IMR-90 (cell line): ENCODE measurements around the gene KAZN. TPM values are rescaled to one million over a fixed set of nuclear protein-coding genes. Genes with fewer than 3 reads are reported as not detected.

Experiments
- ATAC-seq: fragments of 200-7000 bp; cut with Tn5 transposase; 2 replicates; pipeline ENCODE4 v1.9.1; 2020; ENCODE audit warnings: low read depth, mild to moderate bottlenecking, moderate library complexity
- BruUV-seq: library from RNA; stranded (reverse); fragments of 400-500 nt; replicated peaks from 2 replicates; lab custom pipeline; 2021; lab: Mats Ljungman, UMichigan
- CTCF ChIA-PET: fragments of 300-600 bp; formaldehyde crosslinking; extraction: SDS; loops from one replicate; lab custom pipeline; 2021; ENCODE audit warnings: antibody characterized with exemption; lab: Yijun Ruan, JAX
- POLR2A ChIA-PET: fragments of 300-600 bp; sonication (Branson Sonifier 250); formaldehyde crosslinking; loops from one replicate; lab custom pipeline; 2022; ENCODE audit warnings: antibody characterized with exemption; ENCODE audit not compliant: unreplicated experiment; lab: Charles Lee
- DNase-seq: peaks from one replicate; pipeline ENCODE4 v3.0.0; 2013
- H2AFZ ChIP-seq: replicated peaks from 2 replicates; pipeline ENCODE3; 2013; ENCODE audit warnings: low read length, mild to moderate bottlenecking; ENCODE audit not compliant: poor library complexity
- H2AK5ac ChIP-seq: 2 replicates; pipeline ENCODE4 v1.6.1; 2013; ENCODE audit warnings: low read depth, low read length, inconsistent platforms
- H2AK9ac ChIP-seq: replicated peaks from 2 replicates; pipeline ENCODE3; 2013; ENCODE audit warnings: mild to moderate bottlenecking, low read depth, low read length, moderate library complexity; ENCODE audit not compliant: poor library complexity
- H2BK120ac ChIP-seq: 2 replicates; pipeline ENCODE4 v1.6.1; 2013; ENCODE audit warnings: low read depth, low read length, inconsistent platforms
- H2BK15ac ChIP-seq: 3 replicates; pipeline ENCODE4 v1.6.1; 2013; ENCODE audit warnings: low read depth, low read length, inconsistent platforms
- H2BK20ac ChIP-seq: 2 replicates; pipeline ENCODE4 v1.6.1; 2013; ENCODE audit warnings: low read depth, mild to moderate bottlenecking, inconsistent platforms, low read length, moderate library complexity
- H2BK5ac ChIP-seq: 2 replicates; pipeline ENCODE4 v1.6.1; 2013; ENCODE audit warnings: mild to moderate bottlenecking, low read depth, low read length, inconsistent platforms; ENCODE audit not compliant: poor library complexity, severe bottlenecking
- H3K14ac ChIP-seq: replicated peaks from 2 replicates; pipeline ENCODE4 v1.6.1; 2013; ENCODE audit warnings: low read depth, low read length, inconsistent platforms
- H3K18ac ChIP-seq: 2 replicates; pipeline ENCODE4 v1.6.1; 2013; ENCODE audit warnings: low read depth, low read length, control low read depth
- H3K23ac ChIP-seq: 2 replicates; pipeline ENCODE4 v1.6.1; 2013; ENCODE audit warnings: low read depth, low read length, inconsistent platforms
- H3K27ac ChIP-seq: 2 replicates; pipeline ENCODE4 v1.5.1; 2013; ENCODE audit warnings: mild to moderate bottlenecking, control low read depth, low read length; ENCODE audit not compliant: insufficient read depth
- H3K27me3 ChIP-seq: 2 replicates; pipeline ENCODE4 v1.6.1; 2013; ENCODE audit warnings: low read length; ENCODE audit not compliant: control insufficient read depth, insufficient read depth
- H3K36me3 ChIP-seq: 2 replicates; pipeline ENCODE4 v1.6.1; 2013; ENCODE audit warnings: low read length, mixed read lengths; ENCODE audit not compliant: control insufficient read depth, insufficient read depth
- H3K4ac ChIP-seq: 2 replicates; pipeline ENCODE4 v1.6.1; 2013; ENCODE audit warnings: low read depth, low read length, inconsistent platforms
- H3K4me1 ChIP-seq: 2 replicates; pipeline ENCODE4 v1.6.1; 2013; ENCODE audit warnings: low read length, mixed read lengths; ENCODE audit not compliant: control insufficient read depth, insufficient read depth
- H3K4me2 ChIP-seq: 2 replicates; pipeline ENCODE4 v1.6.1; 2013; ENCODE audit warnings: low read depth, mild to moderate bottlenecking, control low read depth, low read length, moderate library complexity
- H3K4me3 ChIP-seq: 2 replicates; pipeline ENCODE4 v1.5.1; 2013; ENCODE audit warnings: low read depth, mild to moderate bottlenecking, control low read depth, low read length, moderate library complexity; ENCODE audit not compliant: insufficient read depth
- H3K56ac ChIP-seq: 2 replicates; pipeline ENCODE4 v1.6.1; 2013; ENCODE audit warnings: low read length, inconsistent platforms; ENCODE audit not compliant: insufficient read depth; ENCODE audit errors: extremely low read depth
- H3K79me1 ChIP-seq, 2 experiments: 2 replicates each; pipeline ENCODE4 v1.6.1; 2013; ENCODE audit warnings: low read length in 2 of 2, inconsistent platforms in 1 of 2, low read depth in 1 of 2
- H3K9ac ChIP-seq: 2 replicates; pipeline ENCODE4 v1.6.1; 2013; ENCODE audit warnings: low read depth, low read length, control low read depth
- H3K9me1 ChIP-seq: 2 replicates; pipeline ENCODE4 v1.6.1; 2013; ENCODE audit warnings: low read length, inconsistent platforms; ENCODE audit not compliant: insufficient read depth
- H3K9me3 ChIP-seq: 2 replicates; pipeline ENCODE4 v1.6.1; 2013; ENCODE audit warnings: low read length; ENCODE audit not compliant: control insufficient read depth, insufficient read depth
- H4K20me1 ChIP-seq: 2 replicates; pipeline ENCODE4 v1.6.1; 2013; ENCODE audit warnings: low read length, inconsistent platforms; ENCODE audit not compliant: insufficient read depth
- H4K5ac ChIP-seq: 2 replicates; pipeline ENCODE4 v1.6.1; 2013; ENCODE audit warnings: mild to moderate bottlenecking, low read depth, low read length, control low read depth
- H4K8ac ChIP-seq, 2 experiments: 2 replicates each; pipeline ENCODE4 v1.6.1; 2013; ENCODE audit warnings: low read depth in 2 of 2, low read length in 2 of 2, control low read depth in 1 of 2, inconsistent platforms in 1 of 2
- H4K91ac ChIP-seq: 2 replicates; pipeline ENCODE4 v1.6.1; 2013; ENCODE audit warnings: low read depth, low read length, inconsistent platforms; ENCODE audit not compliant: insufficient read depth
- RAD21 ChIP-seq: IDR thresholded peaks from 2 replicates; pipeline ENCODE4 v1.6.1; 2012; ENCODE audit warnings: low read length, improper control_type of control experiment
- WGBS, 2 experiments: methylation state at CpG; one replicate each; pipeline versions ENCODE4 v1.1.5 to v1.1.7; 2013; ENCODE audit warnings: missing lambda C conversion rate in 2 of 2; ENCODE audit not compliant: insufficient read length in 1 of 2; ENCODE audit errors: extremely low coverage in 2 of 2; 5-methylcytosine and 5-hydroxymethylcytosine counted together
- dilution Hi-C: fragments of 300-500 bp; cut with HindIII; formaldehyde crosslinking; loops from one replicate; pipeline ENCODE4 v1.14.3; 2018; ENCODE audit warnings: low sequenced_read_pairs; ENCODE audit not compliant: unreplicated experiment
- in situ Hi-C: fragments of 300-500 bp; cut with MboI; formaldehyde crosslinking; loops from 3 replicates; pipeline ENCODE4 v1.14.3; 2019; ENCODE audit warnings: low sequenced_read_pairs, inconsistent platforms, mixed read lengths
- intact Hi-C: fragments of 100-400 bp; cut with micrococcal nuclease; formaldehyde crosslinking; loops from 2 replicates; pipeline ENCODE4 v1.10.0; 2022
- polyA plus RNA-seq, 3 experiments: library from polyadenylated mRNA; depleted of rRNA; stranded (reverse); fragments of >200 nt; gene quantifications; 2 replicates each; pipeline ENCODE4 v1.2.3, GENCODE V29; 2012; ENCODE audit warnings: low replicate concordance in 1 of 3
- total RNA-seq: library from RNA; depleted of rRNA; stranded (reverse); fragments of >200 nt; gene quantifications from 2 replicates; pipeline ENCODE4 v1.2.3, GENCODE V29; 2012

KAZN gene
- total and polyA plus RNA-seq, 2 of the 4 experiments (the other 2 are of a cell fraction), result 5.2 to 10.5 TPM

DNA sequence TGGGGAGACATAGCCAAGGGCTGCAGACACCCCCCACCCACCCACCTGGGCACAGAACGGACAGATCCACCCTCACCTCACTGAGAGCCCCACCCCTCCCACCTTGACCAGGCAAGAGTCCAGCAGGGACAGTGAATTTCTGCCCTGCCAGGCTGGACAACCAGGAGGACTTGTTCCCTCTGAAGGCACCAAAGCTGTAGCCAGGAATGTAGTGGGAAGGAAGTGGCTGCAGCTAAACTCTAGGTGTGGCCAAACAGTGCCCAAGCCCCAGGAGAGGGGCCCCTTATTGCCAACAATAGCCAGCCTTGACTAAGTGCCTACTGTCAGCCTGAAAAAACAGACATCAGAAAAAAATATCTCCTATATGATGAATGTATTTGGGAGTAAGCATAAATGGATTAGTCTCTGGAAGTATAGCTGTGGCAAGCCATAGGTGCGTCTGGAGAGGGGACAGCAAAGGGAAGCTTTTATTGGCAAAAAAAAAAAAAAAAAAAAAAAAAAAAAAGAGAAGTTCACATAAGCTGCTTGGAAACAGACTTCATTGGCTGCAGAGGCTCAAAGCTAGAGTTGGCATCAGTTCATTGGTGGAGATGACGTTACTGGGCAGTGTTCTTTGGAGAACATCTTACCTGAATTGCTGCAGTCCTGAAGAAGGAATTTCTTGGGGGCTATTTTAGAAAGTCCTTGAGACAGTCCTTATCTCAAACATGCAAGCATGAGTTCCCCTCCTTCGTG is 490.9 kb downstream of the KAZN start:
- dilution Hi-C loops, result no loop called here
- Histone ChIP-seq H3K9me3 (no peaks in the 10 kb centered on the region), H3K56ac (no peak overlapping the region), H2BK20ac (no peak overlapping the region), H3K27ac (no peak overlapping the region), H3K4me2 (no peak overlapping the region; the same call in 1 of the 2 replicates), H2AK5ac (no peak overlapping the region), H3K23ac (no peak overlapping the region), H3K27me3 (no peaks in the 10 kb centered on the region), H3K4me3 (no peak overlapping the region), H2BK15ac (no peak overlapping the region), H3K4ac (no peak overlapping the region; the same call in 1 of the 2 replicates), H3K79me1 (no peaks in the 10 kb centered on the region), H3K9me1 (peaks cover 3% of the 10 kb centered on the region; the same call in 1 of the 2 replicates), H4K5ac (no peak overlapping the region), H4K8ac (no peak overlapping the region), H2BK5ac (no peak overlapping the region), H3K14ac (no peak overlapping the region), H2AK9ac (no peak overlapping the region), H2AFZ (peak overlapping the region; percentile 71), H3K4me1 (peaks cover 6% of the 10 kb centered on the region; the same call in 1 of the 2 replicates), H3K36me3 (no peaks in the 10 kb centered on the region), H3K18ac (no peak overlapping the region), H2BK120ac (no peak overlapping the region), H4K20me1 (no peaks in the 10 kb centered on the region), H4K91ac (no peak overlapping the region), H3K9ac (no peak overlapping the region)
- CTCF ChIA-PET, result no interaction called here
- in situ Hi-C loops, result no loop called here
- no CpG with 5 or more reads among the region's 4 CpGs for WGBS, 2 experiments
- TF ChIP-seq RAD21, result no peak
- intact Hi-C loops, result no loop called here
- no peak for ATAC-seq
- no TSS peak for BruUV-seq
- POLR2A ChIA-PET, result interaction anchor here (0.6 kb wide), 2 partner anchors 9 to 221 kb away, joined by 8 to 10 read pairs; no protein-coding TSS in a partner anchor
- DNase-seq, result no peak
